ENCODE data around the gene TTC39A. TPM values are rescaled to one million over a fixed set of nuclear protein-coding genes. Genes with fewer than 3 reads are reported as not detected.
"Not testable (repeated sequence)": the region's sequence is repeated elsewhere in the genome, so short reads cannot be mapped to it uniquely, and the experiment has no call there.

Gene TTC39A
- total RNA-seq, 1 donor from 2014 or later: not detected

DNA sequence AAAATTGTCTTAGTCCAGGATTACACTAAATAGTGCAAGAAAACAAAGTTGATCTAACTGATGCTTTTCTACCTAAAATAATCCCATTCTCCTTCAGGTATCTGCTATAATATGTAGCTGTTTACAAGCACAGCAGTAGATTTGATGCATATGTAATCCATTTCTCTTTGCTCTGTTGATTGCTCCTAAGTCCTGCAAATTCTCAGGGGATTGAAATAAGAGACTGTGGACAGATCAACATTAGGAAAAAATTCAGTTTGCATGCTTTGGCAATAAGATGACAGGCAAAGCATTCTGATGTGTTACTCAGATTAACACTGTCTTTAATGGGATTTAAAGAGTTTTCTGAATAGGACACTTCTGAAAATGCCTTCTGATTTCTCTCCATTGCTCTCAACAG lies 59.6 kb downstream of the TTC39A start:
- intact Hi-C loops (cut with micrococcal nuclease): no loop called here

DNA sequence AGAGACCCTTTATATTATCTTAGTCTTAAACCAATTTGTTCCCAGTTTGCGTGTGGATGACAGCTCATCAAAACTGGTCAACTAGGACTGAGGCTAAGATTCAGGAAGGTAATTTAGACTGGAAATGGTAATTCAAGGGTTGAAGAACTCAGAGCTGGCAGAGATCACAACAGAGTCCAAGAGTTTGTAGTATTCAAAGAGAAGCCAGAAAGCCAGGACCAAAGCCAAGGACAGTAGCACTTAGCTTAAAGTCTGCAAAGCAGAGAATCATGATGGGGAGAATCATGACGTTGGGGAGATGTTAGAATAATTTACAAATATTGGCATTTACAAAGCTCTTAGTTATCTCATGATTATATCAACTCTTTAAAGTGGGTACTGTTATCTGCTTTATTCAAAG lies 61.7 kb downstream of the TTC39A start:
- intact Hi-C loops (cut with micrococcal nuclease): no loop called here

DNA sequence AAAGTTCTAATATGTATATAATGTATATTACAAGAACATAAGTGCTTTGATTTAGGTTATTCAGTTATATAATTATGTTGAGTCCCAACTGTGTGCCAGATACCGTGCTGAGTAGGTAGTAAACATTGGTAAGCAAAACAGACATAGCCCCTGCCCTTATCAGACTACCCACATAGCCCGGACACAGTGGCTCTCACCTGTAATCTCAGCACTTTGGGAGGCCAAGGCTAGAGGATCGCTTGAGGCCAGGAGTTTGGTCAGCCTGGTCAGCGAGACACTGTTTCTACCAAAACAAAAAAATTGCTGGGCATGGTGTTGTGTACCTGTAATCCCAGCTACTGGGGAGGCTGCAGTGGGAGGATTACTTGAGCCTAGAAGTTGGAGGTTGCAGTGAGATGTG lies 63.6 kb downstream of the TTC39A start:
- intact Hi-C loops (cut with micrococcal nuclease): no loop called here

DNA sequence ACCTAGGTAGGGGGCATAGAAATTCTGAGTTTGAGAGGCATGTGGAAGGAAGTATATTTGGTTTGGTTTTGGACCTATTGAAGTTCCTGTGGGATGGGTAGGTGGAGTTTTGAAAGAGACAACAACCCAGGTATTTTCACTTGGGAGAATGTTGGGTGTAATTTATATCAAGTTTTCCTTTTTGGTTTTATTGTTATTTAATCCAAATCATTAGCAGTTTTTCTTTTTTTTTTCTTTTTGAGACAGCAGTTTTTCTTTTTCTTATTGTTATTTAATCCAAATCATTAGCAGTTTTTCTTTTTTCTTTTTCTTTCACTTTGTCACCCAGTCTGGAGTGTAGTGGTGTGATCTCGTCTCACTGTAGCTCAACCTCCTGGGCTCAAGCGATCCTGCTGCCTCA lies 64.2 kb downstream of the TTC39A start:
- intact Hi-C loops (cut with micrococcal nuclease): no loop called here

DNA sequence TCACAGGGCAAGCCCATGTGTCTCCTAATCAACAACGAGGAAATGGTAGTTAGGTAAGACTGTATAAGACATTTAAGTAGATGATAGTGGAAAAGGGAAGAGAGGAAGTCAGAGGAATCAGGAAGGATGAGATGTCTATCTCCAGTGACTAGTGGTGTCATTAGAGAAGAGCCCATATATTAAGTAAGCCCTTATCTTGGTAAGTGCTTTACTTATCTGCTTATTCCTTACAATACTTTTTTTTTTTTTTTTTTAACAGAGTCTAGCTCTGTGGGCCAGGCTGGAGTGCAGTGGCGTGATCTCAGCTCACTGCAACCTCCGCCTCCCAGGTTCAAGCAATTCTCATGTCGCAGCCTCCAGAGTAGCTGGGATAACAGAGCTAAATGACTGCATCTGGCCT lies 64.7 kb downstream of the TTC39A start:
- intact Hi-C loops (cut with micrococcal nuclease): no loop called here

DNA sequence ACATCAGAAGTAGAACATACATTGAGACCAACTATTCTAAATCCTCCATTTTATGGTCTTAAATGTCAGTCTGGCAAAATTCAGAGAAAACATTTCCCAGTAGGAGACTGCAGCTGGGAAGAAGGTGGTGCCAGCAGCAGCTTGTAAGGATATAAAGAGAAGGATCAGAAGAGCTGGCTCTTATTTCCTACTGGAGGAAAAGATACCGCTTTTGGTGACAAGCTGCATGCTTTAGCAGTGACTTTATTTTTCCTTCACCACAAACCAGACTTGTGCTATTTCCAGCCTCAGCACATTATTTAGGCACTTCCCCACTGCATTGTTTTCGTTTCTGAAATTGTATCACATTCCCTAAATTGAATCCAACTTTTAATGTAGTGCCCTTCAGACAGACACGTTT lies 65.9 kb downstream of the TTC39A start:
- intact Hi-C loops (cut with micrococcal nuclease): no loop called here

DNA sequence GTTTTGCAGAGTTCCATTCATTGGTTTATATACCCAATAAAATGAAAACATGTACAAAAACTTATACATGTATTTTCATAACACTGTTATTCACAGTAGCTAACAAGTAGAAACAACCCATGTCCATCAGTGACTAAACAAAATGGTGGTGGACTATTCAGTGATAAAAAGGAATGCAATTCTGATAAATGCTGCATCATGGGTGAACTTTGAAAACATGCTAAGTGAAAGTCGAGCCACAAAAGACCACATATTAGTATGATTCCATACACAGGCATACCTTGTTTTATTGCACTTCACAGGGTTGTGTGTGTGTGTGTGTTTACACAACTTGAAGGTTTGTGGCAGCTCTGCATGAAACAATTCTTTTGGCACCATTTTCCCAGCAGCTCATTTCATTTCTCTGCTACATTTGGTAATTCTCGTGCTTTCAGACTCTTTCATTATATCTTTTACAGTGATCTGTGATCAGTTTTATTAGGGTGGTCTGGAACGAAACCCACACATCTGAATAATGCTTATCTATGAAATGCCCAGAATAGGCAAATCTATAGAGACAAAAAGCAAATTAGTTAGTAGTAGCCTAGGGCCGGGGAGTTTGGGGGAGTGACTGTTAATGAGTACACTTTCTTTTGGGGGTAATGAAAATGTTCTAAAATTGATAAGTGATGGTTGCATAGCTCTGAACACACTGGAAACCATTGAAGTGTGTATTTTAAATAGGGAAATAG lies 67.0 kb downstream of the TTC39A start:
- intact Hi-C loops (cut with micrococcal nuclease): no loop called here

DNA sequence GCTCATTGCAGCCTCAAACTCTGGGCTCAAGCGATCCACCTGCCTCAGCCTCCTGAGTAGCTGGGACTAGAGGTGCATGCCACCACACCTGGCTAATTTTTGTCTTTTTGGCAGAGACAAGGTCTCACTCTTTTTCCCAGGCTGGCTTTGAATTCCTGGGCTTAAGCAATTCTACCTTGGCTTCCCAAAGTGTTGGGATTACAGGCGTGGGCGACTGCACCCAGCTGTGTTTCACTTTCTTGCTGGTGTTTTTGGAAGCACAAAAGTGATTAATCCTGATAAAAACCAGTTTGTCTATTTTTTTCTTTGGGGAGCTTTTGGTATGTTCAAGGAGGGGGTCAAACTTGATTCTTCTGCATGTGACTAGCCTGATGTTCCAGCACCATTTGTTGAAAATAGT lies 75.0 kb downstream of the TTC39A start:
- intact Hi-C loops (cut with micrococcal nuclease): no loop called here

DNA sequence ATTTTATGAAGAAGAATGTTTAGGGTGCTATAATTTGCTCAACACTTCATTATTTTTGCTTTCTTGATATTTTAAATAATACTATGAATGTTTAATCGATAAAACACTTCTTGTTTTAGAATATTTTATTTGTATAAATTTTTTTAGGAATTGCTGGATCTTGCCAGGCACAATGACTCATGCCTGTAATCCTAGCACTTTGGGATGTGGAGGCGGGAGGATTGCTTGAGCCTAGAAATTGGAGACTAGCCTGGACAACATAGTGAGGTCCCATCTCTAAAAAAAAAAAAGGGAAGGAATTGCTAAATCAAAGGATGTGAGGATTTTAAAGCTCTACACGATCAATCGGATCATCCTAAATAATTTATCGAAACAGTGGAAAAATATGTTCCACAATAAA lies 76.7 kb downstream of the TTC39A start:
- intact Hi-C loops (cut with micrococcal nuclease): no loop called here

DNA sequence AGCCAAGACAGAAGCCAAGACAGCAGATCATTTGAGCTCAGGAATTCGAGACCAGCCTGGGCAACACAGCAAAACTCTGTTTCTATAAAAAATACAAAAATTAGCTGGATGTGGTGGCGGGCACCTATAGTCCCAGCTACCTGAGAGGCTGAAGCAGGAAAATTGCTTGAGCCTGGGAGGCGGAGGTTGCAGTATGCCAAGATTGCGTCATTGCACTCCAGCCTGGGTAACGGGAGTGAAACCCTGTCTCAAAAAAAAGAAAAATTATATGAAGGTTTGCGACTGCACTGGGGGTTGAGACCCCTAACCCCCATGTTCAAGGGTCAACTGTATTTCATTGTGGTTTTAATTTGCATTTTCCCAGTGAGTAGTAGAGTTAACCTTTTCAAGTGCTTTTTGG lies 78.0 kb downstream of the TTC39A start:
- intact Hi-C loops (cut with micrococcal nuclease): no loop called here

DNA sequence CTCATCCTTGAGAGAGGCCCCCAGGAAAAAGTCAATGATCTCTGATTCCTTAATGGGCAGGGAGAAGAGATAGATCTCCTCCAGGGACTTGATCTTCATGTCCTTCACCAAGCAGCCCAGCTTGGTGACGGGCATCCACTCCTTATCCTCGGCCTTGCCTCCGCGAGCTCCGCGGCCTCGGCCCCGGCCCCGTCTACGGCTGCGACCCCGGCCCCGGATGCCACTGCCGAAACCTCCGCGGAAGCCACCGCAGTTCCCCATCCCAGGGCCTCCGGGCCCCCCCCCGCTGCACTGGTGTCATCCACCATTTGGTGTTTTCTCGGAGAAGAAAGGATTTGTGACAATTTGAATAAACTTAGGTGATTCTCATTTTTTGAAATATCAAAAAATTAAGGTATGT lies 79.2 kb downstream of the TTC39A start:
- intact Hi-C loops (cut with micrococcal nuclease): not testable (repeated sequence)

DNA sequence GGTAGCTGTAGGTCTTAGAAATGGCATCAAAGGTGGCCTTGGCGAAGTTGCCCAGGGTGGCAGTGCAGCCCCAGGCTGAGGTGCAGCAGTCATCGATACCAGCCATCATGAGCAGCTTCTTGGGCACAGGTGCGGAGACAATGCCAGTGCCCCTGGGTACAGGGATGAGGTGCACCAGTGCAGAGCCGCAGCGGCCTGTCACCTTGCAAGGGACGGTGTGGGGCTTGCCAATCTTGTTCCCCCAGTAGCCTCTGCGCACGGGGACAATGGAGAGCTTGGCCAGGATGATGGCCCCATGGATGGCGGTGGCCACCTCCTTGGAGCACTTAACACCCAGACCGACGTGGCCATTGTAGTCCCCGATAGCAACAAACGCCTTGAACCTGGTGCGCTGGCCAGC lies 79.6 kb downstream of the TTC39A start:
- intact Hi-C loops (cut with micrococcal nuclease): not testable (repeated sequence)

DNA sequence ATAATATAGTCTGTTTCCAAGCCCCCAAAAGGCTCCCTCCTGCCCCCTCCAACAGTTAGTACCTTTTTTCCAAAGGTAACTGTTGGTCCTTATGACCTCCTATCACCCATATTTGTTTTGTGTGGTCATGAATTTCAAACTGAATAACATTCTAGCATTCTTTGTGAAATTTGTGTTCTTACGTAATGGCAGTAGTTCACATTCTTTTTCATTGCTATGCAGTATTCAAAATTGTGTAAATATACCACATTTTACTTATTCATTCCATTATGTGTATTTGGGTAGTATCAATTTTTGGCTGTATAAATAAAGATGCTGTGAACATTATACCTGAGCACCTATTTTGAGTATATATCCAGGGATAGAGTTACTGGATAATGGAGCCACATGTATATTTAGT lies 80.9 kb downstream of the TTC39A start:
- intact Hi-C loops (cut with micrococcal nuclease): no loop called here

DNA sequence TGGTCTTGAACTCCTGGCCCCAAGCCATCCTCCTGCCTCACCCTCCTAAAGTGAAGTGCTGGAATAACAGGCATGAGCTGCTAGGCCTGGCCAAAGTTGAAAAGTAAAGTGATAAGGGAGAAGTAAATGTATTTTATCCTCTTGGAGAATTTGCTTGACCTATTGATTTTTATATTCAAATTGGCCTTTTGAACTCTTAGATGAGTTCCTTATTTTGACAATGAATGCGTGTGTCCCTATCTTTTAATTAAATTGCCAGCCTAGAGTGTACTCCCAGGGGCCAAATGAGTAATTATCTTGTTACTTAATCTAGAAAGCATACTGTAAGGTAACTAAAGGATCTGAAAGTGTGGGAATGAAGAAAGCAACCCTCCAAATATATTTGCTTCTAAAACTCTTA lies 82.9 kb downstream of the TTC39A start:
- intact Hi-C loops (cut with micrococcal nuclease): no loop called here

DNA sequence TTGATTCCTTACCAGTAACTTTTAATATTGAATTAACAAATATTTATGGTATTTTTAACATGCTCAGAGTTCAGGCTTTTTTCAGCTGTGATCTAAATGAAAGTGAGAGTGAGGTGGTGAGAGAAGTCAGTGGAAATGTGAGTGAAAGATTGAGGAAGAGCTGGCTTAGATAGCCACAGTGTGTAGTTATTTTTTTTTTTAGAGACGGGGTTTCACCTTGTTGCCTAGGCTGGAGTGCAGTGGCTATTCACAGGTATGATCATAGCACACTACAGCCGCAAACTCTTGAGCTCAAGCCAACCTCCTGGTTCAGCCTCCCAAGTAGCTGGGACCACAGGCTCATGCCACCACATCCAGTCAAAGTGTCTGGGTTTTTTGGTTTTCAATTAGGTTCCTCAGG lies 83.3 kb downstream of the TTC39A start:
- intact Hi-C loops (cut with micrococcal nuclease): no loop called here

DNA sequence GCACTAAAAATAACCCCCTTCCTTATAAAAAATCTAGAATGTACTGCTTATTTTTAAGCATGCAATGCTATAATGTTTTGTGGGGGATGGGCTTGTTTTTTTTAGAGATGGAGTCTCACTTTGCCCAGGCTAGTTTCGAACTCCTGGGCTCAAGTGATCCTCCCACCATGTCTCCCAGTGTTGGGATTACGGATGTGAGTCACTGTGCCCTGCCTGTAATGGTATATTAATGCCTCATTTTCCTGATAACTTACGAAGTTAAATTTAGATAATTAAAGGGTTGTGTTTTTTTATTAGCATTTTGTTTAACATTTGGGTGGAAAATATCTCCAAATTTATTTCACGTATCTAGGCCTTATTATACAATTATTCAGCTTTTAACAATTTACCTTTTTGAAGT lies 87.8 kb downstream of the TTC39A start:
- intact Hi-C loops (cut with micrococcal nuclease): no loop called here

DNA sequence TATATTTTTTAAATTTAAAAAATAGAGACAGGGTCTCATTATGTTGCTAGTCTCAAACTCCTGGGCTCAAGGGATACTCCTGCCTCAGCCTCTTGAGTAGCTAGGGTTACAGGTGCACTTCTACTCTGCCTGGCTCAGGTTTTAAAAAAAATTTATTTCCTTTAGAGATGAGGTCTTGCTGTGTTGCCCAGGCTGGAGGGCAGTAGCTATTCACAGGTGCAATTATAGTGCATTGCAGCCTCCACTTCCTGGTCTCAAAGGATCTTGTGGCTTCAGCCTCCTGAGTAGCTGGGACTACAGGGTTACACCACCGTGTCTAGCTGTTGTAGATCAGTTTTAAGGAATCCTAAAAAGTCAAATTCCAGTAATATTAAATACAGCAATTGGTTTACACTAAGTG lies 89.2 kb downstream of the TTC39A start:
- intact Hi-C loops (cut with micrococcal nuclease): no loop called here

DNA sequence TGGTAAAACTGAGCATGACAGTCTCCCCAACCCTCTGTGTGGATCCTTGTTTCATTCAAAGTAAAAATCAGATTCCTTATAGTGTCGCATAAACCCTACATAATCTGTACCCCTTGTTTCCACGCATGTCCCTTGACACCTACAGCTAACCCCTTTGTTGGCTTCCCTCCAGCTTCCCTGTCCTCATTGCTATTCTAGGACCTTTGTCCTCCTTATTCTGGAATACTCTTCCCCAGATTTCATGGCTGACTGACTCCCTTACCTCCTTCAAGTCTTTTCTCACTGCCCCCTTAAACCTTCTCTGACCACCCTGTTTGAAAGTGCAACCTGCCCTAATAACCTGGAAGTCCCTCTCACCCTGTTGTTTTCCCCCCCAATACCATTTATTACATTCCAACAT lies 90.3 kb downstream of the TTC39A start:
- intact Hi-C loops (cut with micrococcal nuclease): no loop called here

DNA sequence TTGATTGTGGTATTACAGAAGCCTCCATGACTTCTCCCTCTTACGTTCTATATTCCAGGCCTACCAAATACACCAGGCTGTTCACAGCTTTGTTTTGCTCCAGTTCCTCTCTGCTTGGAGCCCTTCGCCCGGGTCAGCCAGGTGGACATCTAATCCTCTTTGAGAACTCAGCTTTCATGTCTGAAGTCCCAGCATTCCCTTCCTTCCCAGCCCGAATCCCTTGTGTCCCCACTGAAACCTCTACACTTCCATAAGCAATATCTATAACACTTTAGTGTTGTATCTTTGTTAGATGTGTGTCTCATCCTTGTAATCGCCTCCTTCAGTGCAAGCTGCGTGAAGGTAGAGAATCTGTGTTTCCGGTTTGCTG lies 92.3 kb downstream of the TTC39A start:
- intact Hi-C loops (cut with micrococcal nuclease): loop anchor here (5.0 kb wide), 1 partner anchor 1129 kb away; the partner anchor contains the start of gene CC2D1B

DNA sequence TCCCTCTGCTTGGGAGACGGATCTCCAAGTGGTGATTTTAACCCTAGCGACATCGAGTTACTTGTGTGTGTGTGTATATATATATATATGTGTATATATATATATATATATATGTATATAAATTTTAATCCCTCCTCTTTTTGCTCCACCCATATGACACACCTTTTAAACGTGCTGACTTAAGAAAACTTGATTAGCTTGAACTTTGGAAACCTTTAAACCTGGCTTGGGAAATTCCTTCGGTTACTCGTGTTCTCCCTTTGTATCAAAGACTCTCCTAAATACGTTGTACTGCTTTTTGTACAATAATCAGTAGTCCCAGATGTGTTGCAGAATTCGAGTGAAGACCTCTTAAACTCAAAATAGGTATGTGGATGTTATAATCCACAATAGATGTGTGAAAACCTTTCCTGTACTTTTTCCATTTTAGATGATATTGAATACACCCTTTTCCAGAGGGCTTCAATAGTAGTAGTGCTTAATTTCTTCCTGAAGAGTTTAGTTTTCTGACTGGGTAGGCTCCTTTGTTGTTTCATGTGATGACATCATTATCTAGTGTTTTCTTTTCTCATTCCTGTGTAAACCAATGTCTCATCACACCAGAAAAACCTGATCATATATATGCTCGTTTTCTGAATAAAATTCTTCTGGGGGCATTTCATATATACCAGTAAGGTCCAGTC lies 92.9 kb downstream of the TTC39A start:
- intact Hi-C loops (cut with micrococcal nuclease): loop anchor here (2.0 to 5.0 kb wide), 4 partner anchors 269 to 1130 kb away; partner anchors contain the start of genes BTF3L4, CC2D1B and NRDC

Measured in T-helper 1 cell treated with Interleukin-12 subunit alpha and Interleukin-12 subunit beta and Interleukin-4 antibody, amounts not matched to agents 30 ng/mL and 1 ng/mL, for 36 hours (primary cell).